Mucosa of descending colon (tissue), 3 donors: Measurements from ENCODE around the gene SCUBE1. TPM values are rescaled to one million over a fixed set of nuclear protein-coding genes. Genes with fewer than 3 reads are reported as not detected.

ENCODE experiments used
- ATAC-seq: fragments of 200-7000 bp; cut with Tn5 transposase; one replicate; pipeline ENCODE4 v1.9.1; 2020; ENCODE audit warnings: mild to moderate bottlenecking, moderate library complexity
- DNase-seq, 3 donors: peaks; one replicate each; pipeline ENCODE4 v3.0.0-alpha.2; 2020
- H3K36me3 ChIP-seq: fragments of 200-600 bp; one replicate; pipeline ENCODE4 v1.8.0; 2021; ENCODE audit warnings: low read depth, mild to moderate bottlenecking
- H3K4me1 ChIP-seq: fragments of 200-600 bp; one replicate; pipeline ENCODE4 v1.8.0; 2021; ENCODE audit warnings: low read depth, mild to moderate bottlenecking
- H3K4me3 ChIP-seq: fragments of 200-600 bp; one replicate; pipeline ENCODE4 v1.8.0; 2021; ENCODE audit warnings: mild to moderate bottlenecking
- H3K9me3 ChIP-seq: fragments of 200-600 bp; one replicate; pipeline ENCODE4 v1.8.0; 2021; ENCODE audit warnings: mild to moderate bottlenecking
- CTCF ChIP-seq: fragments of 200-600 bp; IDR thresholded peaks from one replicate; pipeline ENCODE4 v1.8.0; 2022; ENCODE audit warnings: antibody characterized with exemption, mild to moderate bottlenecking
- intact Hi-C, 2 donors: fragments of 100-400 bp; cut with DNase I in 1 of 2; cut with micrococcal nuclease in 1 of 2; formaldehyde crosslinking; loops; one replicate each; pipeline versions ENCODE4 v1.11.0 to v1.11.1; 2022; cut with DNase I, micrococcal nuclease
- total RNA-seq, 3 donors: library from RNA; stranded (reverse); fragmentation: NEBNext Ultra II Directional in 2 of 3; extraction: Animal tissue kit (Norgen Biotek cat#: 25700) in 2 of 3; gene quantifications; one replicate each; pipeline versions ENCODE4 v1.2.1 to v1.2.4, GENCODE V29; 2021 to 2023
- donor health status: DM: no; HTN: no; CAD: no; lungs with moderate emphysema.
- donor health status: DM: no; HTN: no; CAD: no.
- donor health status: DM: no; HTN: yes; CAD: no.

The SCUBE1 gene
- total RNA-seq, 3 donors from 2014 or later: 3.8 to 20.9 (median 4.7) TPM

GRCh38 chr22:43235445-43236409, 107.4 kb downstream of the SCUBE1 start:
- ATAC-seq: no peak
- DNase-seq: no peak
- TF ChIP-seq CTCF: no peak
- intact Hi-C loops: no loop called here
- H3K4me1 ChIP-seq: no peaks in the 10 kb centered on the region
- no peaks in the 10 kb centered on the region for H3K9me3 ChIP-seq
- no peaks in the 10 kb centered on the region for H3K36me3 ChIP-seq
- H3K4me3 ChIP-seq: no peak overlapping the region

GRCh38 chr22:43234264-43234988, 108.7 kb downstream of the SCUBE1 start:
- Histone ChIP-seq H3K4me1 (no peaks in the 10 kb centered on the region), H3K36me3 (no peaks in the 10 kb centered on the region), H3K4me3 (no peak overlapping the region), H3K9me3 (no peaks in the 10 kb centered on the region)
- intact Hi-C loops: no loop called here
- ATAC-seq (no peak), DNase-seq (no peak)
- no peak for TF ChIP-seq CTCF

- DNase-seq: no peak
- H3K4me1 ChIP-seq: no peaks in the 10 kb centered on the region
- TF ChIP-seq CTCF: no peak
- H3K4me3 ChIP-seq: no peak overlapping the region
- intact Hi-C loops: no loop called here
- H3K36me3 ChIP-seq: no peaks in the 10 kb centered on the region
- ATAC-seq: no peak
- H3K9me3 ChIP-seq: no peaks in the 10 kb centered on the region
Observed at GRCh38 chr22:43233529-43233928, 109.6 kb downstream of the SCUBE1 start.

GRCh38 chr22:43232445-43232844, 110.7 kb downstream of the SCUBE1 start:
- TF ChIP-seq CTCF: no peak
- intact Hi-C loops: no loop called here
- H3K4me1 ChIP-seq: no peaks in the 10 kb centered on the region
- H3K4me3 ChIP-seq: no peak overlapping the region
- ATAC-seq (no peak), DNase-seq (no peak)
- H3K9me3 ChIP-seq: no peaks in the 10 kb centered on the region
- no peaks in the 10 kb centered on the region for H3K36me3 ChIP-seq

- intact Hi-C loops: no loop called here
- no peak for ATAC-seq
Observed at GRCh38 chr22:43231724-43232034, 111.5 kb downstream of the SCUBE1 start.

More at GRCh38 chr22:43231724-43232034, 111.5 kb downstream of the SCUBE1 start:
- Histone ChIP-seq H3K4me1 (no peaks in the 10 kb centered on the region), H3K4me3 (no peak overlapping the region), H3K36me3 (no peaks in the 10 kb centered on the region), H3K9me3 (no peaks in the 10 kb centered on the region)
- TF ChIP-seq CTCF: no peak
- no peak for DNase-seq
